T-helper 22 cell (primary cell): ENCODE measurements around the gene GLI1.
A peak's percentile ranks its signal among the peaks of the same experiment; 100 is the strongest.

Source experiments
- DNase-seq: peaks from one replicate; pipeline ENCODE4 v3.0.0-alpha.2; 2020; ENCODE audit warnings: low read depth

GLI1 gene

GRCh38 chr12:57520053-57520818 lies 60.7 kb downstream of the GLI1 start, which contains the start of gene DDIT3:
DDIT3 (minus strand) TSS chr12:57520514; CDS start chr12:57517406, 3,108 bp downstream.
- peak; percentile 100 for DNase-seq

GRCh38 chr12:57521525-57522010 lies 62.0 kb downstream of the GLI1 start:
- no peak for DNase-seq
